ENCODE data around the gene ATP5F1E. TPM values are rescaled to one million over a fixed set of nuclear protein-coding genes. Genes with fewer than 3 reads are reported as not detected.

The ATP5F1E gene
- total RNA-seq, 2 experiments from 2014 or later: 51.1 to 53.1 TPM

GRCh38 chr20:58980711-58981627 is 51.2 kb downstream of the ATP5F1E start, which contains the start of gene NELFCD:
Gene NELFCD (plus strand): TSS chr20:58981256. CDS start chr20:58981310, 54 bp downstream.
- CTCF ChIA-PET: interaction anchor here (1.3 kb wide), 1 partner anchor 111 kb away, joined by 3 read pairs; no protein-coding TSS in a partner anchor
- Histone ChIP-seq H3K4me3 (ENCODE audit: low read length) (peak within 1 kb of the TSS; percentile 82), H3K36me3 (ENCODE audit: insufficient read depth, low read length) (peaks cover 3% of the 10 kb centered on the region), H3K27me3 (ENCODE audit: control insufficient read depth in 1 of 2, insufficient read depth in 2 of 2, low read length in 2 of 2) (no peaks in the 10 kb centered on the region), H3K27ac (ENCODE audit: low read depth in 1 of 2, low read length in 2 of 2) (peak within 1 kb of the TSS; percentile 41 to 52), H3K9me3 (ENCODE audit: control insufficient read depth in 1 of 2, insufficient read depth in 1 of 2, low read length in 2 of 2) (peaks cover 0 to 3% of the 10 kb centered on the region in 2 experiments), H3K4me1 (ENCODE audit: insufficient read depth, low read length) (peaks cover 42% of the 10 kb centered on the region)
- Mint-ChIP-seq H3K27ac (peak within 1 kb of the TSS; percentile 87), H3K9me3 (peaks cover 3% of the 10 kb centered on the region), H3K4me3 (peak within 1 kb of the TSS; percentile 92), H3K4me1 (ENCODE audit: low read depth) (peaks cover 43% of the 10 kb centered on the region), H3K36me3 (ENCODE audit: low read depth) (peaks cover 23% of the 10 kb centered on the region), H3K27me3 (no peaks in the 10 kb centered on the region)
- no peak for TF ChIP-seq CTCF (IDR thresholded peaks at IDR 0.05)
- ATAC-seq (ENCODE audit: poor library complexity) (peak; percentile 92), DNase-seq (peak; percentile 79 to 95 (median 88))
- POLR2A ChIA-PET: interaction anchor here (0.6 to 2.5 kb wide), 10 partner anchors 10 to 592 kb away, joined by 3 to 14 read pairs (median 4); partner anchors contain the start of genes ATP5F1E and VAPB
- intact Hi-C loops (cut with DNase I, micrococcal nuclease): loop anchor here (1.0 to 10.0 kb wide), 8 partner anchors 50 to 676 kb away; partner anchors contain the start of genes ATP5F1E (in 1 of the 2), PRELID3B (in 1 of the 2), RAB22A (in 1 of the 2) and STX16 (in 1 of the 2)

- peaks cover 3% of the 10 kb centered on the region for H3K9me3 Mint-ChIP-seq
- no peak for ATAC-seq (ENCODE audit: poor library complexity)
- H3K4me3 Mint-ChIP-seq: peak overlapping the region; percentile 85
- ChIA-PET POLR2A (interaction anchor here (0.6 to 1.5 kb wide), 3 partner anchors 8 to 90 kb away, joined by 3 to 6 read pairs (median 4); partner anchors contain the start of gene ATP5F1E), CTCF (interaction anchor here (0.6 to 1.0 kb wide), 4 partner anchors 23 to 331 kb away, joined by 3 to 4 read pairs (median 3); partner anchors contain the start of gene ATP5F1E)
- no peak overlapping the region for H3K4me3 ChIP-seq (ENCODE audit: low read length)
- H3K36me3 Mint-ChIP-seq (ENCODE audit: low read depth): peaks cover 6% of the 10 kb centered on the region
- no peaks in the 10 kb centered on the region for H3K27me3 Mint-ChIP-seq
- H3K4me1 ChIP-seq (ENCODE audit: insufficient read depth, low read length): peaks cover 25% of the 10 kb centered on the region
- no peak overlapping the region for H3K27ac ChIP-seq (ENCODE audit: low read depth in 1 of 2, low read length in 2 of 2)
- peak overlapping the region; percentile 44 for H3K27ac Mint-ChIP-seq
- H3K4me1 Mint-ChIP-seq (ENCODE audit: low read depth): peaks cover 19% of the 10 kb centered on the region
- H3K27me3 ChIP-seq (ENCODE audit: control insufficient read depth in 1 of 2, insufficient read depth in 2 of 2, low read length in 2 of 2): no peaks in the 10 kb centered on the region
- no peaks in the 10 kb centered on the region for H3K36me3 ChIP-seq (ENCODE audit: insufficient read depth, low read length)
- DNase-seq: no peak
- intact Hi-C loops (cut with DNase I, micrococcal nuclease): loop anchor here in 1 of 2 experiments (5.0 kb wide), 1 partner anchor 71 kb away; no protein-coding TSS in a partner anchor
- TF ChIP-seq CTCF (IDR thresholded peaks at IDR 0.05): no peak
- peaks cover 6 to 17% of the 10 kb centered on the region in 2 experiments for H3K9me3 ChIP-seq (ENCODE audit: control insufficient read depth in 1 of 2, insufficient read depth in 1 of 2, low read length in 2 of 2)
These were observed 53.6 kb downstream of the ATP5F1E start for GRCh38 chr20:58978351-58979190.

Measured in CD4-positive, alpha-beta T cell (primary cell).